Thoracic aorta (tissue), 2 donors: Measurements from ENCODE around the gene SLC35F3. TPM values are rescaled to one million over a fixed set of nuclear protein-coding genes. Genes with fewer than 3 reads are reported as not detected.

Experiments used
- ATAC-seq: fragments of 150-250 bp; one replicate; pipeline ENCODE4 v1.8.0; 2017; ENCODE audit warnings: low read depth; ENCODE audit not compliant: insufficient number of reproducible peaks, low FRiP score
- DNase-seq: peaks from one replicate; pipeline ENCODE4 v3.0.0-alpha.2; 2020; ENCODE audit warnings: low spot score
- H3K27ac ChIP-seq, 2 donors: fragments of 200-600 bp; sonication (generic); 1 replicate in 1 of 2; 2 replicates in 1 of 2; pipeline ENCODE4 v1.5.1; 2016; ENCODE audit warnings: mild to moderate bottlenecking in 2 of 2, moderate library complexity in 2 of 2
- H3K27me3 ChIP-seq: fragments of 200-600 bp; sonication (generic); replicated peaks from 2 replicates; pipeline ENCODE4 v1.6.0; 2016; ENCODE audit warnings: mild to moderate bottlenecking; ENCODE audit not compliant: insufficient read depth
- H3K36me3 ChIP-seq: fragments of 200-600 bp; sonication (generic); one replicate; pipeline ENCODE4 v1.5.1; 2016
- H3K4me1 ChIP-seq, 2 donors: fragments of 200-600 bp; sonication (generic); 1 replicate in 1 of 2; 2 replicates in 1 of 2; pipeline versions ENCODE4 v1.5.1 to v1.6.0; 2016; ENCODE audit warnings: low read depth in 2 of 2, mild to moderate bottlenecking in 1 of 2; ENCODE audit not compliant: control insufficient read depth in 1 of 2
- H3K4me3 ChIP-seq: fragments of 200-600 bp; sonication (generic); 2 replicates; pipeline ENCODE4 v1.5.1; 2016; ENCODE audit warnings: mild to moderate bottlenecking
- H3K9me3 ChIP-seq: fragments of 200-600 bp; sonication (generic); 2 replicates; pipeline ENCODE4 v1.5.1; 2016
- total RNA-seq, 2 donors: library from RNA; depleted of rRNA; stranded (reverse); fragments of >200 nt; gene quantifications; one replicate each; pipeline versions ENCODE4 v1.1.0 to v1.2.3, GENCODE V29; 2016
- TF ChIP-seq, protein P1 (sequence below): fragments of 200-600 bp; sonication (generic); IDR thresholded peaks from one replicate; pipeline ENCODE4 v1.5.1; 2019; ENCODE audit warnings: antibody characterized with exemption

The SLC35F3 gene
- total RNA-seq, 2 donors from 2014 or later = not detected

GRCh38 chr1:234164098-234164709, 259.7 kb downstream of the SLC35F3 start:
- H3K4me3 ChIP-seq = no peak overlapping the region
- H3K4me1 ChIP-seq = no peaks in the 10 kb centered on the region
- no peaks in the 10 kb centered on the region for H3K9me3 ChIP-seq
- H3K27me3 ChIP-seq = no peaks in the 10 kb centered on the region
- ATAC-seq (no peak), DNase-seq (no peak)
- TF ChIP-seq, protein P1, sequence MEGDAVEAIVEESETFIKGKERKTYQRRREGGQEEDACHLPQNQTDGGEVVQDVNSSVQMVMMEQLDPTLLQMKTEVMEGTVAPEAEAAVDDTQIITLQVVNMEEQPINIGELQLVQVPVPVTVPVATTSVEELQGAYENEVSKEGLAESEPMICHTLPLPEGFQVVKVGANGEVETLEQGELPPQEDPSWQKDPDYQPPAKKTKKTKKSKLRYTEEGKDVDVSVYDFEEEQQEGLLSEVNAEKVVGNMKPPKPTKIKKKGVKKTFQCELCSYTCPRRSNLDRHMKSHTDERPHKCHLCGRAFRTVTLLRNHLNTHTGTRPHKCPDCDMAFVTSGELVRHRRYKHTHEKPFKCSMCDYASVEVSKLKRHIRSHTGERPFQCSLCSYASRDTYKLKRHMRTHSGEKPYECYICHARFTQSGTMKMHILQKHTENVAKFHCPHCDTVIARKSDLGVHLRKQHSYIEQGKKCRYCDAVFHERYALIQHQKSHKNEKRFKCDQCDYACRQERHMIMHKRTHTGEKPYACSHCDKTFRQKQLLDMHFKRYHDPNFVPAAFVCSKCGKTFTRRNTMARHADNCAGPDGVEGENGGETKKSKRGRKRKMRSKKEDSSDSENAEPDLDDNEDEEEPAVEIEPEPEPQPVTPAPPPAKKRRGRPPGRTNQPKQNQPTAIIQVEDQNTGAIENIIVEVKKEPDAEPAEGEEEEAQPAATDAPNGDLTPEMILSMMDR = no peak
- H3K36me3 ChIP-seq = no peaks in the 10 kb centered on the region
- H3K27ac ChIP-seq = no peak overlapping the region

DNA sequence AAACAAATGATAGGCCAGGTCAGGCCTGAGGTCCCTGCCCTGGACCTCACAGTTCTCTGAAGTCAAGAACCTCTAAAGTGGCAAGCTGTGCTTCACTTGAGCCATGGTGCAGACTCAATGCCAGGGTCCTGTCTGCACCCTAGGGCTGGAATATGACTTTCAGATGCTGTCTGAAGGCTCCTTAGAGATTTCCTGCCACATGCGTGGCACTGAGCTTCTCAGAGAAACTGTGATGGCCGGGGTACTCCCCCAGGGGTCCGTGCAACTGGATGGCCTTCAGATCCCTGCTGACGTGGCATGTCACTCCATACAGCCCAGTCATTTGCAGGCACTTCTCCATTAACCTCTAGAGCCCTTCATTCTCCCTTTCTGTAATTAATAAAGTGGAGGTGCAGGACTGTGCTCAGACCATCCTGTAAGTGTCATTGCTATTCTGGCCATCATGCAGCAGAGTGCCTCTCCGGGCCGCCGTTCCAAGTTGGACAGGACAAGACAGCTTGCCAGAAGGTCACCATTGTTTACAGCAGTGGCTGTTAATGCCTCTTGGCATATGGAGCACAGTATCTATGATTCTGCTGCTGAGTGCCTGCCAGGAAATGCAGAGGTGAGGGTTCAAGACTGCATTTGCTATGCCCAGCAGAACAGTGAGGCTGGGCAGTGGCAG, 263.7 kb downstream of the SLC35F3 start:
- Histone ChIP-seq H3K4me1 (no peaks in the 10 kb centered on the region), H3K36me3 (no peaks in the 10 kb centered on the region), H3K9me3 (no peaks in the 10 kb centered on the region), H3K27ac (no peak overlapping the region), H3K27me3 (no peaks in the 10 kb centered on the region), H3K4me3 (no peak overlapping the region)
- TF ChIP-seq, protein P1 = no peak
- no peak for DNase-seq
- ATAC-seq = no peak

DNA sequence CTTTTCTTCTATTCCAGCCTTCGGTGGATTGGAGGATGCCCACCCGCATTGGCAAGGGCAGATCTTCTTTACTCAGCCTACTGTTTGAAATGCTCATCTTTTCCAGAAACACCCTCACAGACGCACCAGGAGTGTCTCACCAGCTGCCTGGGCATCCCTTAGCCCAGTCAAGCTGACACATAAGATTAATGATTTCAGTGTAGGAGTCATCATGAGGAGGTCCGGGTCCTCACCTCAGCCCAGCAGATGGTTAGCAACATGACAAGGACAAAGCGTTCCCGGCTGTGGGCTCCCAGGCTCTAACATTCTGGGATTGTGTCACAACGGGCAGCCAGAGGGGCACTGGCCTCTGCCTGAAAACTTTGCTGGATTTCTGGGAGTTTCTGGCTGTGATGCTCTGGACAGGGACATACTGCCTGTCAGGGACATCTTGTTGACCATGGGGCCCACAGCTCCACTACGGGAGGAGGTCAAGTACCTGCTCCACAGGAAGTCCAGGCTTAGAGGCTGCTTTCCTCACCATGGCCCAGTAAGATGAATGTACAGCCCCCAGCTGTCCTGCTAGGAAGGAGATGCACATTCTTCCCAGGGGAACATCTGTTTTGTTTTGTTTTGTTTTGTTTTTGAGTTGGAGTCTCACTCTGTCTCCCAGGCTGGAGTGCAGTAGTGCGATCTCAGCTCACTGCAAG, 264.8 kb downstream of the SLC35F3 start:
- H3K9me3 ChIP-seq = no peaks in the 10 kb centered on the region
- H3K4me1 ChIP-seq = no peaks in the 10 kb centered on the region
- H3K27me3 ChIP-seq = no peaks in the 10 kb centered on the region
- no peak overlapping the region for H3K4me3 ChIP-seq
- ATAC-seq = no peak
- no peak overlapping the region for H3K27ac ChIP-seq
- no peak for DNase-seq
- TF ChIP-seq, protein P1 = no peak
- no peaks in the 10 kb centered on the region for H3K36me3 ChIP-seq

DNA sequence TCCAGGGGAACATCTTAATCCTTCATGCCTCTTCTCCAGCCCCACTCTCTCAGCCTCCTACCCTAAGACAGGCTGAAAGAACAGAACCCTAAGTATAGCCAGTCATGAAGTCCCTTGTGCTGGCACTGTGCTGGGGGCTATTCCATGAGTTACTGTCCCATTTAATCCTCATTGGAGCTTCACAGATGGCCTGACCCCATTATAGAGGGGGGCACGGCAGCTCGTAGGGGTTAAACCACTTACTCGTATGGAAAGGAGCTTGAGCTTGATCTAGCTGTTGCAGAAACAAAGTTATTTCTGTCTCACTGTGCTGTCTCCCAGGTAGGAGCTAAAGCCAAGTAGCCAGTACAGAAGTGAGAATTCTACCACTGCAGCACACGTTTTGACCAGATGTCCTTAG, 265.6 kb downstream of the SLC35F3 start:
- TF ChIP-seq, protein P1 = no peak
- ATAC-seq = no peak
- H3K36me3 ChIP-seq = no peaks in the 10 kb centered on the region
- no peaks in the 10 kb centered on the region for H3K9me3 ChIP-seq
- no peak overlapping the region for H3K4me3 ChIP-seq
- no peak overlapping the region for H3K27ac ChIP-seq
- DNase-seq = no peak
- no peaks in the 10 kb centered on the region for H3K4me1 ChIP-seq
- H3K27me3 ChIP-seq = no peaks in the 10 kb centered on the region

GRCh38 chr1:234170622-234171021, 266.1 kb downstream of the SLC35F3 start:
- Histone ChIP-seq H3K27me3 (no peaks in the 10 kb centered on the region), H3K36me3 (no peaks in the 10 kb centered on the region), H3K4me3 (no peak overlapping the region), H3K4me1 (no peaks in the 10 kb centered on the region), H3K9me3 (no peaks in the 10 kb centered on the region), H3K27ac (no peak overlapping the region)
- ATAC-seq (no peak), DNase-seq (no peak)
- TF ChIP-seq, protein P1 = no peak
